Activated T-helper 1 cell treated with Interleukin-2 at 50 U/mL for 16 hours (primary cell): ENCODE results near the gene KNDC1.
"Not testable (repeated sequence)": the region's sequence is repeated elsewhere in the genome, so short reads cannot be mapped to it uniquely, and the experiment has no call there.

Source experiments
- DNase-seq: peaks from one replicate; pipeline ENCODE4 v3.0.0-alpha.2; 2020; ENCODE audit warnings: low read depth

KNDC1 gene

DNA sequence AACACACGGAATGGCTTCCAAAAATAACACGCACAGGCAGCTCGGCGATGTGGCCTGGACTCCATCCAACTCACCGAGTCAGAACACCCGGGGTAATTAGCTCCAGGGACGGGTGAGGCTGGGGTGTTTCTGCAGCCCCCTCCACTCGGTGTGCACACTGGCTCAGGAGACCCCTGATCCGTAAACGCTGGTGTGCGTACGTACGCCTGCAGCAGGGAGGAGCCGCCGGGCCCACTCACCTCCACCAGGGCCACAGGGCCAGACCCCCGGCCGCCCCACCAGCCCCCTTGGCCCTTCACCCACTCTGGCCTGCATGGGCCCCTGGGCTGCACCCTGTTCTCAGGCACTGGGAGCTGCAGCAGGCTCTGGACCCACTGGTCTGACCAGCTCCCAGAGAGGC is 47.6 kb downstream of the KNDC1 start:
- no peak for DNase-seq

DNA sequence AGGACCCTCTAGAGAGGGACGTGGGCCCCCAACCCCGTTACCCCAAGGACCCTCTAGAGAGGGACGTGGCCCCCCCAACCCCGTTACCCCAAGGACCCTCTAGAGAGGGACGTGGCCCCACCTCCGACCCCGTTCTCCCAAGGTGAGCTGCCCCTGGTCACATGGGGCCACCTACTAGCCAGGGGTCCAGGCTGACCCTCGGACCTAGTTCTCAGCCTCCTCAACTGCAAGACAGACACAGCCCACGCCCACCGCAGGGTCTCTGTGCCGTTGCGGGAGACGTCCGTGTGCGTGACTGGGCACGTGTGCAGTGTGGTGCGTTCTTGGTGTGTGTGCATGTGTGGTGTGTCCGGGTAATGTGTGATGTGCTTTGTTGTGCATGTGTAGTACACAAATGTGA is 48.4 kb downstream of the KNDC1 start:
- DNase-seq = no peak

DNA sequence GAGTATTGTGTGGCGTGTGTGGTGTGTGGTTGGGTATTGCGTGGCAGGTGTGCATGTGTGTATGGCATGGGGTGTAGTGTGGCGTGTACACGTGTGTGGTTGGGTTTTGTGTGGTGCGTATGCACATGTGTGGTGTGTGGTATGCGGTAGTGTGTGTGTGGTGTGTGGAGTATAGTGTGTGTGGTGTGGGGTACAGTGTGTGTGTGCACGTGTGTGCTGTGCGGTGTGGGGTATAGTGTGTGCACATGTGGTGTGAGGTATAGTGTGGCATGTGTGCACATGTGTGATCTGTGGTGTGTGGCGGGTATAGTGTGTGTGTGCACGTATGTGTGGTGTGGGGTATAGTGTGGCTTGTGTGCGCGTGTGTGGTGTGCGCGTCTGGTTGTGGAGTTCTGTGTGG is 49.1 kb downstream of the KNDC1 start:
- no peak for DNase-seq

DNA sequence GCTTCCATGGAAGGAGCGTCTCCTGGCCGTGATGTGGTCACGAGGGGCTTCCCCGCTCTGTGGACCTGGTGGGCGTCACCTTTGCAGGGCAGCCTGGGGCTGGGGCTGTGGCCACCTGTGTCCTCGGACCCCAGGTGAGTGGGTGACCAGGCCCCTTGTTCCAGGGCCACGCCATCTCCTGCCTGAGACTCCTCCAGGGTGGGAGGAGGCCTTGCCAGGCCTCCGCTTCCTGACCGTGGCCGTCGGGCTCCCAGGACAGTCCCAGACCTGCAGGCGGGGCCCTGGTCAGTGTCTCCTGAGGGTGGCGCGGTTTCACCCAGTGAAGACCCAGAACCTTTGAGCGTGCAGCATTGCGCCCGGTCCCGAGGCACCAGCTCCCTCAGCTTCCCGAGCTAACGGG is 49.6 kb downstream of the KNDC1 start:
- no peak for DNase-seq

DNA sequence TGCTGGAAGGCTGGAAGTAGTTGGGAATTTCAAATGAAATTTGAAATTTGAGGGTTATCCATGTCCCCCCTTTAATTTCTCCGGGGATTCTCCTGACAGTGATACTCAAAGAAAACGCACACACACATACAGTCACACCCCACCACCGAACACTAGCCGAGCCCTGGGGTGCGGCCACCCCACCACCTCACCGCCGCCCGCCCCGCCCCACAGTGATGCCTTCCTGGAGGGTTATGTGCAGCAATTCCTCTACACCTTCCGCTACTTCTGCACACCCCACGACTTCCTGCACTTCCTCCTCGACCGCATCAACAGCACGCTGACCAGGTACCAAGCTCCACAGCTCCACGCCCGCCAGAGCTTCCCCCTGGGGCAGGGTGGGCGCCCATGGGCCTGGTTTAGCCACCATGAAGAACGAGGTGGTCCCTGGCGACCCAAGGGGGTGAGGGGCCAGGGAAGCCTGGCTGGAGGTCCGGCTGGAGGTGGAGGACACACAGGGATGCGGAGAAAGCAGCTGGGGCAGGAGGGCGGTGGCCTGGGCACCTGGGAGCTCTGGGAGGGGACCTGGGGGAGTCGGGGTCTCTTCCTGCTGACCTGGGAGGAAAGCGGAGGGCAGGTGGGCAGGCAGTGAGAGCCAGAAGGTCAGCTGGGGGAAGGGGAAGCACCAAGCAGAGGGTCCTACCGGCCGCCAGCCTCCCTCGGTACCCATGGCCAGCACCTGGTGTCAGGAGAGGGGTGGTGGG is 50.5 kb downstream of the KNDC1 start:
- DNase-seq = no peak

DNA sequence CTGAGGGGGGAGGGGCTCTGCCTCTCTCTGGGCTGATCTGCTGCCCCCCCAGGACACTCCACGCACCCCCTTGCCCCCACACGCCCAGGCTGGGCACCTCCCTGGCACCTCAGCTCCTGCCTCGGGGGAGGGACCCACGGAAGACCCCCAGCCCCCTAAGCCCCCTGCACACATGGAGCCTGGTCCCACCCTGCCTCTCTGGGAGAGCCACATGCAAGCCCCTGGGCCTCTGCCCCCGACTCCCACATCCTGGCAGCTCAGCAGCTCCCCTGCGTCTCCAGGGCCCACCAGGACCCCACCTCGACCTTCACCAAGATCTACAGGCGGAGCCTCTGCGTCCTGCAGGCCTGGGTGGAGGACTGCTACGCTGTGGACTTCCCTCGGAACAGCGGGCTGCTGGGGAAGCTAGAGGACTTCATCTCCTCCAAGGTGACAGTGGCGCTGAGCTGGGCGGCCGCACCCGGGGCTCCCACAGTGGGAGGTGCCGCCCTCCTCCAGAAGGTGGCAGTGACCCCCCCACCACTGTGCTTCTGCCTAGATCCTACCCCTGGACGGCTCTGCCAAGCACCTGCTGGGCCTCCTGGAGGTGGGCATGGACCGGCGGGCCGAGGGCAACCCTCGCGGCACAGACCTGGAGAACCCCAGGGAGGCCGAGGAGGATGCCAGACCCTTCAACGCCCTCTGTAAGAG is 51.3 kb downstream of the KNDC1 start:
- DNase-seq = no peak

DNA sequence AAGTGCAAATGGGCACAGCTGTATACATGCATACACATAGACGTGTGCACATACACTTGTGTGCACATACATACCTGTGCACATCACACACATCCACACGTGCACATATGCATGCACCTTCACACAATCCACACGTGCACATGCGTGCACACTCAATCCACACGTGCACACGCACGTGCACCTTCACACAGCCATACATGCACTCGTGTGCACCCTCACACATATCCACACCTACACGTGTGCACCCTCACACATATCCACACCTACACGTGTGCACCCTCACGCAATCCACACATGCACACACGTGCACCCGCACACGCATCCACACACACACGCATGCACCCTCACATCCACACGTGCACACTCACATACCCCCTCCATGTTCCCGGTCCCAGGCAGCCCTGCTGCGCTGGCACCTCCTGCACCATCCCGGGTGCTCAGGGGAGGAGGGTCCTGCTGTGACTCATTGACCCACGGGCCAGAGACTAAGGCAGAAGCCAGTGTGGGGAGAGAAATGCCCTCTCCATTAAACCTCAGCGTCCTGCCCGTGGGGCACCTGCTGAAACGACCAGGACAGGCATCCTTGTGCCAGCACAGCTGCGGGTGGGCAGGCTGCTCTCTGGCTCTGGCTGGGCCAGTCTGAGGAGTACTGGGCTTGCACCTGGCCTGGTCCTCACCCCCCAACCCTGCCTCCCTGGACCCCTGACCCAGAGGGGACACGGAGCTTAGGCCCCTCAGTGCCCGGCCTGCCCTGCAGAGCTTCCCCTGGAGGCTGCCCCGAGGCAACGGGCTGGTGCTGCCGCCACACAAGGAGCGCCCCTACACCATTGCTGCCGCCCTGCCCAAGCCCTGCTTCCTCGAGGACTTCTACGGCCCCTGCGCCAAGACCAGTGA is 52.2 kb downstream of the KNDC1 start:
- no peak for DNase-seq

DNA sequence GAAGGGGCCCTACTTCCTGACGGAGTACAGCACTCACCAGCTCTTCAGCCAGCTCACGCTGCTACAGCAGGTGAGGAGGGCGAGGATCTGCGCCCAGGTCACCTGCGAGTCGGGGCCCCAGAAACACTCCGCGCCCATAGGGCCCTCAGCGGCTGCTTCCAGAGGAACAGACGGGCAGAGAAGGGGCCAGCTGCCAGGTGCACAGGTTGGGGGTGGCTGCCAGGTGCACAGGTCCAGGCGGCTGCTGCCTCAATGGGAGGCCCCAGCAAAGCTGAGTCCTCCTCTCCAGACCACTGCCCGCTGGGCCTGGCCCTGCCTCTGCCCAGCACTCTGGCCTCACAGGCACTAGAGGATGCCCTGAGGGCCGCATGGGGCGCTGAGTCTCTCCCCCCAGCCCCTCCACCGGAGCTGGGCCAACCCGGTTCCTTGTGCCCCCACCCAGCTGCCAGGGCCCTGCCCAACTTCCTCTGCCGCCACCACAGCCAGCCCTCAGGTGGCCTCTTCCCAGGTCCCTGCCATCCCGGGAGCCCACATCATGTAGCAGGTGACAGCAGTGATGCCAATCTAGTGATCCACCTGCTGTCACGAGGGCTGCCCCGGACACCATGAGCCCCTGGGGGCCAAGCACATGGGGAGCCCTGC is 53.0 kb downstream of the KNDC1 start:
- no peak for DNase-seq

DNA sequence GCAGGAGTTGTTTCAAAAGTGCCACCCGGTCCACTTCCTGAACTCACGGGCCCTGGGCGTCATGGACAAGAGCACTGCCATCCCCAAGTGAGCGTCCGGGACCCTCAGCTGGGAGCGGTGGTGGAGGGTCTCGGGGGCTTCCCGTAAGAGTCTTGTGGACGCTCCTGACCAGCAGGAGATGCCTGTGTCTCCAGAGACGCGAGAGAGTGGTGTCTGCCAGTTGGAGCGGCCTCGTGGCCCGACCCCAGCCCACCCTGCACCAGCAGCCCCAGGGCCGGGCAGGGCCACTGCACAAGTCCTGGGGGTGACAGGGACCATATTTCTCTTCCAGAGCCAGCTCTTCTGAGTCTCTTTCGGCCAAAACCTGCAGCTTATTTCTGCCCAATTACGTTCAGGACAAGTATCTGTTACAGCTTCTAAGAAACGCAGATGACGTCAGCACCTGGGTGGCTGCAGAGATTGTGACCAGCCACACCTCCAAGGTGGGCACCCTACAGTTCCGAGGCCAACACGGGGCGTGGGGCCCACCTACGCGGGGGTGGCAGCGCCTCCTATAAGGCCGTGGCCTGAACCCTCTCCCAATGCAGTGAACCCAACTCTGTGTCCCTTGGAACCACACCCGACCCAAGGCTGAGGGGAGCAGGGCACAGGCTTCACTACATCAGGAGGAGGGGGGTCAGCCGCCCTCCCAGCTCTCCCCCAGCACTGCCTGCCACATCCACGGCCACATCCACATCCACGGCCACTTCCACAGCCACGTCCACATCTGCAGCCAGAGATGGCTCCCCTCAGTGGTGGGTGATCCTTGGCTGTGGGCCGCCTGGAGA is 53.8 kb downstream of the KNDC1 start:
- no peak for DNase-seq

DNA sequence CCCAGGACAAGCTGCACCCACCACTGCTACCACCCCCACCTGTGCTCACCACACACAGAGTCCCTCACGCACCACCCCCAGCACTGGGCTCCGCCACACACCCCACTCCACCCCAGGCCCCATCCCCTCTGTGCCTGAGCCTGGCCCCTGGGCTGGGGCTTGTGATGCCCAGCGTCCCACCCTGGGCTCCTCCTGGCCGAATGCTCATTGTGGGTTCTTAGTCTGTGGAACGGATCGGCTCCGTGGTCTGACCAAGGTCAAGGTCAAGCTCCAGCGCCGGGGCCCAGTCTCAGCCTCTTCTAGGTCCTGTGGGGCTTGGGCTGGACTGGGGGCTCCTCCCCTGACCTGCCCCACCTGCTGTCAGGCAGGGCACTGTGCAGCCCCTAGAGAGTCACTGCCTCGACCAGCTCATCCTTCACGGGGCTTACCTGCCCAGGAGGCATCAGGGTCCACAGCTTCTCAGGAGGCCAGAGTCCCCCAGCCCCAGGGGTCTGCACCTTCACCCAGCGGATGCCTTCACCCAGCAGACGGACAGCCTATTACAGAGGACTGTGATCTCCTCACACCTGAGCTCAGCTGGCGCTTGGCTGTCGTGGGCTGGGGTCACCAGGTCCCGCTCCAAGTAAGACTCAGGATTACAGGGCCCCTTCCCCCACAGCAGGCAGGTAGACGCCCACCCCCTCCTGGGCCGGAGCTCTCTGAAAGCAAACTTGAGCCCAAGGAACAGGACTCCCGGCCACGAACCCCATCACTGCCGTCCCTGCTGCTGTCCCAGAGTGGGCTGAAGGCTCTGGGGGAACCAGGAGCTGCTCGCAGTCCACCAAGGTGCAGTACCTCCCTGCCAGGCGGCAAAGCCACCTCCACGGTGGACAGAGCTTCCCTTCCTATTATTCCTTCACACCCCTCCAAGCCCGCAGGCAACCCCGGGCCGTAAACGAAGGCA is 54.7 kb downstream of the KNDC1 start:
- DNase-seq = no peak

DNA sequence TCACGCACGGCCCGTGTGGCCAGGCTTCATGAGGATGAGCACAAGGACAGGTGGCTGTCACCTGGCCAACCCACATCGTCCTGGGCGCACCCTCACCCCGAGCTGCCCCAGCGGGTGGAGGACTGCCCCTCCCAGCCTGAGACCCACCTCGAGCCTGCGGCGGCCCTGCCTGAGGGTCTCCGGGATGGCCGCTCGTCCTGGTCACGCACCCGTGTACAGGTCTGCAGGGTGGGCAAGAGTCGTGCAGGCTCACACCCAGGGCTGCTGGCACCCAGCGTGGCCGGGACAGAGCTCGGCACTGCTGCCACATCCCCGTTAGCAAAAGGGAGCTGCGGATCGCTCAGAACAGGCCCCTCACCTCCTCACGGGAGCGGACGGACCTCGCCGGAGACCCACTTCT is 55.6 kb downstream of the KNDC1 start:
- DNase-seq = no peak

DNA sequence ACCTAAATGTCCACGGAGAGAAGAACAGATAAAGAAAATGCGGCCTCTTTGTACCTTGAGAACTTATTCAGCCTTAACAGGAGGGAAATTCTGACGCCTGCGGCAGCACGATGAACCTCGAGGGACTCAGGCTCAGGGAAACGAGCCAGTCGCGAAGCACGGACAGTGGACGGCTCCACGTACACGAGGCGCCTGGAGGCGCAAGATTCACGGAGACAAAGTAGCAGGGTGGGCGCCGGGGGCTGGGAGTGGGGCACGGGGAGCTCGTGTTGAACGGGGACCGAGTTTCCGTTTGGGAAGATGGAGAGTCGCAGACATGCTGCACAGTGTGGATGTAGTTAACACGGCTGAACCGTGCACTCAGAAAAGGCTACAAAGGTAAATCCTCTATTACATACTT is 56.8 kb downstream of the KNDC1 start:
- no peak for DNase-seq

DNA sequence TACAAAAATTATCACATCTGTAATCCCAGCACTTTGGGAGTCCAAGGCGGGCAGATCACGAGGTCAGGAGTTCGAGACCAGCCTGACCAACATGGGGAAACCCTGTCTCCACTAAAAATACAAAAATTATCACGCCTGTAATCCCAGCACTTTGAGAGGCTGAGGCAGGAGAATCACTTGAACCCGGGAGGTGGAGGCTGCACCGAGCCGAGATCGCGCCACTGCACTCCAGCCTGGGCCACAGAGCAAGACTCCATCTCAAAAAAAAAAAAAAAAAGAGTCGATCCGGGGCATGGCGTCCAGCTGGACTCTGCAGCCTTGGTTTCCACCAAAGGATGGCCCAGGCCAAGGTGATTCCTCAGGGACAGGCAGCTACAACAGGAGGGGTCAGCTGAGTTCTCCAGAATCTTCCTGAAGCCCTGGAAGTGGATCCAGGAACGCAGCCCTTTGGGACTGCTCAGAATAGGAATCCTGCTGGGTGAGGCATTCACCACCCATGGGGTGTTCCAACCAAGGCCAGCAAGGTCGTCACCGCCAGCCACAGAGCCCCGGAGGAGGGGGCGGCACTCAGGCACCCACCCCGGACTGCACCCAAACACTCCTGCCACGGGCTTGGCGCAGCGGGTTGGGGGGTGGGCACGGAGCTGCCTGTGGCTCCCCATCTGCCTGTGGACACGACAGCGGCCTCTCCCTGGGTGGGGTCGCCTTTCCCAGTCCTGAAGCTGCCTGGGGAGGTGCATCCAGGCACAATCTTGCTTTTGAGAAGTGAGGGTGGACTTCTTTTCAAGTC is 58.0 kb downstream of the KNDC1 start:
- DNase-seq = no peak

DNA sequence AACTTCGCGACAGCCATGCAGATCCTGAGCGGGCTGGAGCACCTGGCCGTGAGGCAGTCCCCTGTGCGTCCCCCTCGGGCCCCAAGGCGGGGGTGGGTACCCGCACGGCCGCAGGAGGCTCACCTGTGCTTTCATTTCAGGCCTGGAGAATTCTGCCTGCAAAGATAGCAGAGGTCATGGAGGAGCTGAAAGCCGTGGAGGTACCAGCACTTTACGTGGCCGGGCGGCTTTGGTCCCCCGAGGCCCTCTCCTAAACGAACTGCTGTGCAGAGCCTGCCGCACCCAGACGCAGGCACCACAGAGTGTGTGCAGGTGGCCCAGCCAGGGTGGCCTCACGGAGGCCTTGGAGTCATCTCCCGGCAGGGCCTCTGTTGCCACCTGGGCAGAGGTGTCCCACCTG is 58.9 kb downstream of the KNDC1 start:
- no peak for DNase-seq

DNA sequence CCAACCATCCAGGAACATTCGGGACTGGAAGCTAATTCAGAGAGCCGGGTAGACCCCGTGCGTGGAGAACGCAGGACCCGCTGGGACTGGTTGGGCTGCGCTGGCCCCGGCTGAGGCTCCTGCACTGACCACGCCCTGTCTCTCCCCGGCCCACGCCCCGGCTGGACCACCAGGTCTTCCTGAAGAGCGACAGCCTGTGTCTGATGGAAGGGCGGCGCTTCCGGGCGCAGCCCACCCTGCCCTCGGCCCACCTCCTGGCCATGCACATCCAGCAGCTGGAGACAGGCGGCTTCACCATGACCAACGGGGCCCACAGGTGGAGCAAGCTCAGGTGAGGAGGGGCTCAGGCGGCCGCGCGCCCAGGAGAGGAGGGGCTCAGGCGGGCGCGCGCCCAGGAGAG is 59.8 kb downstream of the KNDC1 start:
- DNase-seq = no peak

DNA sequence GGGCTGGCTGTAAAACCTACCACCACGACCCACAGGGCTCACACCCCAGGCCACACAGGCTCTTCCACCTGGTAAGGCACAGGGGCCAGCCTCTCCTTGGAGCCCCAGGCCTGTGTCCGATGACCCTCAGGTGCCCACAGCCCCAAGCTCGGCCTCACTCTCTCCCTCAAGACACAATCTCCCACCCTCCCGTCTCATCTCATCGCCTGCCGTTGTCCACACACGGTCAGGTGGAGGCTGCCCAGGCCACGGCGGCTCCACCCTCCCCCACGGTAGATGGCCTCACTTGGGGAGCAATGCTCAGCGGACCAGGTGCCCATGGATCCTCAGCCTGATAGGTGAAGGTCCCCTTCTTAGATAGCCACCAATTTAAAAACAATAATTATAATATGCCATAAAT is 61.3 kb downstream of the KNDC1 start:
- DNase-seq = no peak

DNA sequence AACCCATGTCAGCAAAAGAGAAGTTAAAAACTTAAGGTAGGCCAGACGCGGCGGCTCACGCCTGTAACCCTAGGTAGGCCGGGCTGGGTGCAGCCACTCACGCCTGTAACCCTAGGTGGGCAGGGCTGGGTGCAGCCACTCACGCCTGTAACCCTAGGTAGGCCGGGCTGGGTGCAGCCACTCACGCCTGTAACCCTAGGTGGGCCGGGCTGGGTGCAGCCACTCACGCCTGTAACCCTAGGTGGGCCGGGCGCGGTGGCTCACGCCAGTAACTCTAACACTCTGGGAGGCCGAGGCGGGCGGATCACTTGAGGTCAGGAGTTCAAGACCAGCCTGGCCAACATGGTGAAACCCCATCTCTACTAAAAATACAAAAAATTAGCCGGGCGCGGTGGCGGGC is 61.7 kb downstream of the KNDC1 start:
- not testable (repeated sequence) for DNase-seq

DNA sequence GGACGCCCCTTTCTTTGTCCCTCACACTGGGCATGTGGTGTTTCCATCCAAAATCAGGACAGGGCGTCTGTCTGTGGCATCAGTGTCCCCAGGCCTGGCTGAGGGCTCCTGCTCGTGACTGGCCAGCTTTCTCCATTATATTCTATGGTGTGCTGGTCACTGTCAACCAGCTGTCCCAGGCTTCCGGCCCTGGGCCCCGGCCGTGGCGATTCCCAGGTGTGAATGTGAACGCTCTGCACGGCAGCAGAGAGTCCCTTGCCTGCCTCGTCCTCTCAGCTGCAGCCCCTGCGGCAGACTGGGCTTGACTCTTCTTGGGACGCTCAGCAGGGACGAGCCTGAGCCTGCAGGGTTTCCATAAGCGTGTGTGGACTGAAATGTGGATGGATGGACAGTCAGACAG is 64.1 kb downstream of the KNDC1 start:
- DNase-seq = no peak

DNA sequence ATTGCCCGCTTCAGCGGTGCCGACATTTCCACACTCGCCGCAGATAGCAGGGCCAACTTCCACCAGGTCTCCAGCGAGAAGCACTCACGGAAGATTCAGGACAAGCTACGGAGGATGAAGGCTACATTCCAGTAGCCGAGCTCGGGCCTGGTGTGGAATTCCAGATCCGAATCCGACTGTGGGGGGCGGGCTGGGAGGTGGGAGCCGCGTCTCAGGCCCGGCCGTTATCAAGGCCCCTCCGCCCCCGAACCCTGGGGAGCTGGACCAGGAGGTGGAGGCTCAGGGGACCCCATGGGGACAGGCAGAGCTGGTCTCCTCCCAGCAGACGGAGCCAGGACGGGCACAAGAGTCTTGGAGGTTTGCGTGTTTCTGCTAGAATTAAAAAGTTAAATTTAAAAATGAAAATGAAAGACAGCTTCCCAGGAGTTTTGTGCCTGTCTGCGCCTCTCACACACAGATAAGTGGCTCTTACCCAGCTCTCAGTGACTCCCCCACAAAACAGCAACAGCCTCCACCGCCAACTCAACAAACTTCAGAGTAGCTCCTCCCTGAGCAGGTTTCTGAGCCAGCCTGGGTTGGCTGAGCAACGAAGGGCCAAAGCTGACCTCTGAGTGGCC is 64.8 kb downstream of the KNDC1 start:
- DNase-seq = no peak
